Measurements from ENCODE around the gene COG2.
A peak's percentile ranks its signal among the peaks of the same experiment; 100 is the strongest.
"Not testable (repeated sequence)": the region's sequence is repeated elsewhere in the genome, so short reads cannot be mapped to it uniquely, and the experiment has no call there.

Gene COG2

GRCh38 chr1:230642263-230642959 lies at the start of gene COG2:
COG2 (plus strand) TSS chr1:230642481; CDS start chr1:230642607, 126 bp downstream.
- peak; percentile 98 for DNase-seq

GRCh38 chr1:230592848-230593414 lies 49.4 kb upstream of the COG2 start:
- no peak for DNase-seq

- DNase-seq, result no peak
Observed at GRCh38 chr1:230594214-230594773, 48.0 kb upstream of the COG2 start.

GRCh38 chr1:230595181-230595580 lies 47.1 kb upstream of the COG2 start:
- no peak for DNase-seq

GRCh38 chr1:230596306-230596705 lies 46.0 kb upstream of the COG2 start:
- DNase-seq, result no peak

- no peak for DNase-seq
Observed at GRCh38 chr1:230598745-230599144, 43.5 kb upstream of the COG2 start.

- no peak for DNase-seq
Observed at GRCh38 chr1:230599926-230600656, 42.2 kb upstream of the COG2 start.

GRCh38 chr1:230600657-230601400 lies 41.5 kb upstream of the COG2 start:
- DNase-seq, result not testable (repeated sequence)

GRCh38 chr1:230609208-230609607 lies 33.1 kb upstream of the COG2 start:
- DNase-seq, result no peak

GRCh38 chr1:230610589-230610988 lies 31.7 kb upstream of the COG2 start:
- no peak for DNase-seq

GRCh38 chr1:230611128-230611877 lies 31.0 kb upstream of the COG2 start:
- no peak for DNase-seq

- no peak for DNase-seq
Observed at GRCh38 chr1:230611878-230612235, 30.4 kb upstream of the COG2 start.

- DNase-seq, result no peak
Observed at GRCh38 chr1:230612651-230613050, 29.6 kb upstream of the COG2 start.

GRCh38 chr1:230614121-230614520 lies 28.2 kb upstream of the COG2 start:
- no peak for DNase-seq

GRCh38 chr1:230618537-230618936 lies 23.7 kb upstream of the COG2 start:
- no peak for DNase-seq

- DNase-seq, result no peak
Observed at GRCh38 chr1:230620649-230621323, 21.5 kb upstream of the COG2 start.

- no peak for DNase-seq
Observed at GRCh38 chr1:230621324-230622030, 20.8 kb upstream of the COG2 start.

- no peak for DNase-seq
Observed at GRCh38 chr1:230622151-230622550, 20.1 kb upstream of the COG2 start.

GRCh38 chr1:230624097-230624713 lies 18.1 kb upstream of the COG2 start:
- DNase-seq, result no peak

- no peak for DNase-seq
Observed at GRCh38 chr1:230626232-230626631, 16.0 kb upstream of the COG2 start.

GRCh38 chr1:230627767-230628166 lies 14.5 kb upstream of the COG2 start:
- no peak for DNase-seq

Measured in activated CD4-positive, alpha-beta T cell treated with anti-CD3 and anti-CD28 coated beads, Interleukin-2, amount 50 U/mL, for 48 hours (primary cell).